SK-N-SH (cell line): ENCODE data around the gene DBH. TPM values are rescaled to one million over a fixed set of nuclear protein-coding genes. Genes with fewer than 3 reads are reported as not detected.
A peak's percentile ranks its signal among the peaks of the same experiment; 100 is the strongest.

Source experiments
- CTCF ChIA-PET: fragments of 300-600, 350-600 bp; formaldehyde crosslinking; extraction: SDS; loops from one replicate; lab custom pipeline; 2021; lab: Yijun Ruan, JAX
- POLR2A ChIA-PET: fragments of 350-600 bp; sonication (Branson Sonifier 250); formaldehyde crosslinking; extraction: SDS; loops from one replicate; lab custom pipeline; 2020; ENCODE audit warnings: antibody characterized with exemption, inconsistent platforms; lab: Yijun Ruan, JAX
- DNase-seq: peaks from one replicate; pipeline ENCODE4 v3.0.0; 2012
- H2AFZ ChIP-seq: fragments of 200-600 bp; sonication (generic); 2 replicates; pipeline ENCODE4 v1.8.1; 2016; ENCODE audit warnings: antibody characterized with exemption, mild to moderate bottlenecking, low read depth
- H3F3A ChIP-seq: fragments of 200-600 bp; sonication (generic); replicated peaks from 2 replicates; pipeline ENCODE3; 2016; ENCODE audit warnings: antibody characterized with exemption, mild to moderate bottlenecking; ENCODE audit not compliant: insufficient read depth
- H3K27ac ChIP-seq, 2 experiments: fragments of 200-500 bp in 1 of 2; fragments of 200-600 bp in 1 of 2; sonication (Bioruptor generic) in 1 of 2; sonication (generic), shearing (Covaris generic) in 1 of 2; 2 replicates each; pipeline versions ENCODE4 v1.5.1 to v1.6.1; 2014 to 2016; ENCODE audit warnings: low read depth in 2 of 2, inconsistent platforms in 1 of 2, low read length in 1 of 2, mild to moderate bottlenecking in 1 of 2, mixed read lengths in 1 of 2
- H3K27me3 ChIP-seq: fragments of 200-600 bp; sonication (generic), shearing (Covaris generic); 2 replicates; pipeline ENCODE4 v1.6.1; 2016; ENCODE audit warnings: mixed run types; ENCODE audit not compliant: insufficient read depth
- H3K36me3 ChIP-seq, 2 experiments: fragments of 200-500 bp in 1 of 2; fragments of 200-600 bp in 1 of 2; sonication (Bioruptor generic) in 1 of 2; sonication (generic) in 1 of 2; replicated peaks in 1 of 2; 2 replicates each; pipeline versions ENCODE3 to v1.5.1; 2014 to 2016; ENCODE audit warnings: low read length in 1 of 2, mild to moderate bottlenecking in 1 of 2; ENCODE audit not compliant: insufficient read depth in 2 of 2, control insufficient read depth in 1 of 2
- H3K4me1 ChIP-seq, 2 experiments: fragments of 200-500 bp in 1 of 2; fragments of 200-600 bp in 1 of 2; sonication (Bioruptor generic) in 1 of 2; sonication (generic), shearing (Covaris generic) in 1 of 2; 2 replicates each; pipeline versions ENCODE4 v1.5.1 to v1.6.1; 2014 to 2016; ENCODE audit warnings: low read depth in 1 of 2, low read length in 1 of 2, mixed run types in 1 of 2; ENCODE audit not compliant: insufficient read depth in 2 of 2, control insufficient read depth in 1 of 2
- H3K4me2 ChIP-seq: fragments of 200-600 bp; sonication (generic), shearing (Covaris generic); 2 replicates; pipeline ENCODE4 v1.6.1; 2017; ENCODE audit warnings: mixed run types
- H3K4me3 ChIP-seq, 2 experiments: fragments of 200-500 bp in 1 of 2; fragments of 200-600 bp in 1 of 2; sonication (Bioruptor generic) in 1 of 2; sonication (generic), shearing (Covaris generic) in 1 of 2; 2 replicates each; pipeline versions ENCODE4 v1.5.1 to v1.8.1; 2014 to 2016; ENCODE audit warnings: low read depth in 2 of 2, inconsistent platforms in 1 of 2, low read length in 1 of 2, mild to moderate bottlenecking in 1 of 2, mixed read lengths in 1 of 2, moderate library complexity in 1 of 2
- H3K79me2 ChIP-seq: fragments of 200-600 bp; sonication (generic); 2 replicates; pipeline ENCODE4 v1.8.1; 2017; ENCODE audit warnings: mild to moderate bottlenecking; ENCODE audit not compliant: insufficient read depth
- H3K9ac ChIP-seq: fragments of 200-600 bp; sonication (generic); 2 replicates; pipeline ENCODE4 v1.6.1; 2017; ENCODE audit warnings: mixed run types
- H3K9me2 ChIP-seq: fragments of 200-600 bp; sonication (generic); 2 replicates; pipeline ENCODE4 v1.6.1; 2017; ENCODE audit warnings: mixed run types
- H3K9me3 ChIP-seq: fragments of 200-600 bp; sonication (generic); 2 replicates; pipeline ENCODE4 v1.6.1; 2017; ENCODE audit warnings: mixed run types, mild to moderate bottlenecking, moderate library complexity
- H4K20me1 ChIP-seq: fragments of 200-600 bp; sonication (generic); 2 replicates; pipeline ENCODE4 v1.6.1; 2017; ENCODE audit warnings: mild to moderate bottlenecking, mixed run types; ENCODE audit not compliant: insufficient read depth
- CHD2 ChIP-seq: fragments of 150-350 bp; IDR thresholded peaks from 2 replicates; pipeline ENCODE4 v1.6.1; 2018; ENCODE audit warnings: low read length; ENCODE audit not compliant: partially characterized antibody
- GABPA ChIP-seq: IDR thresholded peaks from 2 replicates; pipeline ENCODE4 v1.4.0; 2012; ENCODE audit warnings: low read depth, mild to moderate bottlenecking
- GATA2 ChIP-seq: sonication (generic); formaldehyde crosslinking; IDR thresholded peaks from 2 replicates; pipeline ENCODE4 v1.5.0; 2020; ENCODE audit warnings: mild to moderate bottlenecking, missing genetic modification reagents
- JUND ChIP-seq: IDR thresholded peaks from 2 replicates; pipeline ENCODE4 v1.4.0; 2012
- NFIC ChIP-seq: IDR thresholded peaks from 2 replicates; pipeline ENCODE4 v1.4.0; 2012; ENCODE audit warnings: borderline replicate concordance
- POLR2AphosphoS5 ChIP-seq: IDR thresholded peaks from 2 replicates; pipeline ENCODE4 v1.6.1; 2012; ENCODE audit warnings: low read depth, low read length
- RAD21 ChIP-seq: IDR thresholded peaks from 2 replicates; pipeline ENCODE4 v1.6.1; 2012; ENCODE audit warnings: mild to moderate bottlenecking, low read length
- RCOR1 ChIP-seq: fragments of 150-350 bp; IDR thresholded peaks from 2 replicates; pipeline ENCODE4 v1.6.1; 2017; ENCODE audit warnings: antibody characterized with exemption, low read length
- RFX5 ChIP-seq: IDR thresholded peaks from 2 replicates; pipeline ENCODE4 v1.6.1; 2012; ENCODE audit warnings: mild to moderate bottlenecking, improper control_type of control experiment, low read length
- SMC3 ChIP-seq: IDR thresholded peaks from 2 replicates; pipeline ENCODE4 v1.6.1; 2012; ENCODE audit warnings: low read depth, low read length, improper control_type of control experiment
- TAF1 ChIP-seq: IDR thresholded peaks from 2 replicates; pipeline ENCODE4 v1.6.1; 2012; ENCODE audit warnings: low read depth, mild to moderate bottlenecking, low read length, moderate library complexity, borderline replicate concordance
- TEAD4 ChIP-seq: IDR thresholded peaks from 2 replicates; pipeline ENCODE4 v1.4.0; 2012; ENCODE audit warnings: mild to moderate bottlenecking, borderline replicate concordance; ENCODE audit not compliant: insufficient read depth
- USF2 ChIP-seq: fragments of 150-350 bp; IDR thresholded peaks from 2 replicates; pipeline ENCODE4 v1.6.1; 2017; ENCODE audit warnings: antibody characterized with exemption, low read length, low read depth, borderline replicate concordance
- YY1 ChIP-seq: IDR thresholded peaks from 2 replicates; pipeline ENCODE4 v1.4.0; 2012; ENCODE audit warnings: low read depth, mild to moderate bottlenecking
- ZBTB33 ChIP-seq: IDR thresholded peaks from 2 replicates; pipeline ENCODE4 v1.4.0; 2012; ENCODE audit warnings: low read depth, borderline replicate concordance
- WGBS: methylation state at CpG from one replicate; pipeline ENCODE4 v1.1.6; 2017; ENCODE audit warnings: low lambda C conversion rate; 5-methylcytosine and 5-hydroxymethylcytosine counted together
- polyA plus RNA-seq, 3 experiments: library from polyadenylated mRNA; depleted of rRNA; stranded (reverse); fragments of >200 nt; gene quantifications; 2 replicates each; pipeline ENCODE4 v1.2.3, GENCODE V29; 2012

Gene DBH
- polyA plus RNA-seq, 1 of the 3 experiments (the other 2 are of a cell fraction), result 0.92 TPM

GRCh38 chr9:133689151-133689763, 53.1 kb downstream of the DBH start:
- Histone ChIP-seq H3K36me3 (no peaks in the 10 kb centered on the region), H3F3A (no peaks in the 10 kb centered on the region), H2AFZ (no peak overlapping the region), H3K9me3 (no peaks in the 10 kb centered on the region), H3K27ac (peak overlapping the region in 1 of 2 experiments; percentile 64; a peak in 2 of 4 replicates), H3K4me2 (no peak overlapping the region), H3K9me2 (no peaks in the 10 kb centered on the region), H4K20me1 (no peaks in the 10 kb centered on the region), H3K27me3 (no peaks in the 10 kb centered on the region), H3K79me2 (no peaks in the 10 kb centered on the region), H3K9ac (no peak overlapping the region), H3K4me3 (no peak overlapping the region), H3K4me1 (peaks cover 0 to 43% of the 10 kb centered on the region in 2 experiments; a peak in 2 of 4 replicates)
- peak; percentile 81 for DNase-seq
- ChIA-PET CTCF (interaction anchor here (2.0 kb wide), 1 partner anchor 53 kb away, joined by 4 read pairs; no protein-coding TSS in a partner anchor), POLR2A (no interaction called here)
- TF ChIP-seq GATA2 (CRISPR knock-in tag), result peak; percentile 31; the same call in 1 of the 2 replicates
- 0 out of 2 replicates have a peak, but pooled peaks have one; percentile 26 for TF ChIP-seq RCOR1
- no peak for TF ChIP-seq TEAD4
- WGBS, result 71% methylated on average over 10 of the region's 10 CpGs

GRCh38 chr9:133690081-133690561, 54.0 kb downstream of the DBH start:
- Histone ChIP-seq H3K9me3 (no peaks in the 10 kb centered on the region), H2AFZ (no peak overlapping the region), H3K79me2 (no peaks in the 10 kb centered on the region), H3K27ac (peak overlapping the region in 1 of 2 experiments; percentile 64; a peak in 2 of 4 replicates), H3K27me3 (no peaks in the 10 kb centered on the region), H3K36me3 (no peaks in the 10 kb centered on the region), H3K4me3 (no peak overlapping the region), H4K20me1 (no peaks in the 10 kb centered on the region), H3F3A (no peaks in the 10 kb centered on the region), H3K4me1 (peaks cover 0 to 34% of the 10 kb centered on the region in 2 experiments; a peak in 1 of 4 replicates), H3K9me2 (no peaks in the 10 kb centered on the region), H3K4me2 (no peak overlapping the region), H3K9ac (no peak overlapping the region)
- TF ChIP-seq SMC3 (no peak), NFIC (no peak), GATA2 (CRISPR knock-in tag) (no peak), GABPA (no peak), CHD2 (no peak)
- POLR2A ChIA-PET, result no interaction called here
- CTCF ChIA-PET, result interaction anchor here (1.6 kb wide), 1 partner anchor 19 kb away, joined by 3 read pairs; no protein-coding TSS in a partner anchor
- DNase-seq, result no peak
- 83% methylated on average over 4 of the region's 11 CpGs for WGBS

- TF ChIP-seq YY1 (no peak), ZBTB33 (no peak), RFX5 (no peak), POLR2AphosphoS5 (no peak), RAD21 (no peak), JUND (no peak), GATA2 (CRISPR knock-in tag) (no peak), USF2 (no peak), TAF1 (no peak), CHD2 (no peak), NFIC (no peak)
- no peak overlapping the region for H3K9ac ChIP-seq
- no peaks in the 10 kb centered on the region for H3K9me3 ChIP-seq
- ChIA-PET CTCF (interaction anchor here (1.0 to 2.1 kb wide), 8 partner anchors 8 to 36 kb away, joined by 3 to 7 read pairs (median 3); no protein-coding TSS in a partner anchor), POLR2A (interaction anchor here (1.2 kb wide), 1 partner anchor 10 kb away, joined by 3 read pairs; no protein-coding TSS in a partner anchor)
- H3K79me2 ChIP-seq, result no peaks in the 10 kb centered on the region
- H3K4me3 ChIP-seq, result no peak overlapping the region
- no peak for DNase-seq
- no peaks in the 10 kb centered on the region for H3K9me2 ChIP-seq
- 81% methylated on average over 2 of the region's 4 CpGs for WGBS
- peaks cover 0 to 26% of the 10 kb centered on the region in 2 experiments; a peak in 1 of 4 replicates for H3K4me1 ChIP-seq
- H3F3A ChIP-seq, result no peaks in the 10 kb centered on the region
- H3K4me2 ChIP-seq, result no peak overlapping the region
- H3K27ac ChIP-seq, result no peak overlapping the region; a peak in 2 of 4 replicates
- H3K36me3 ChIP-seq, result no peaks in the 10 kb centered on the region
- H4K20me1 ChIP-seq, result no peaks in the 10 kb centered on the region
- H2AFZ ChIP-seq, result no peak overlapping the region
- no peaks in the 10 kb centered on the region for H3K27me3 ChIP-seq
Measured at GRCh38 chr9:133691191-133691590, 55.0 kb downstream of the DBH start.
